Smooth muscle cell (in vitro differentiated cells): ENCODE data around the gene CDON. TPM values are rescaled to one million over a fixed set of nuclear protein-coding genes. Genes with fewer than 3 reads are reported as not detected.

Experiments
- DNase-seq: peaks from one replicate; lab custom pipeline; 2025; ENCODE audit not compliant: unreplicated experiment; lab: John Stamatoyannopoulos, UW
- H2AFZ ChIP-seq: fragments of 200-600 bp; sonication (generic); 2 replicates; pipeline ENCODE4 v1.6.0; 2016; ENCODE audit warnings: antibody characterized with exemption, low read depth, mild to moderate bottlenecking
- H3F3A ChIP-seq: fragments of 200-600 bp; sonication (generic); 2 replicates; pipeline ENCODE4 v1.6.0; 2017; ENCODE audit warnings: antibody characterized with exemption, low read depth
- H3K27ac ChIP-seq: fragments of 200-600 bp; sonication (generic); 2 replicates; pipeline ENCODE4 v1.5.1; 2016; ENCODE audit warnings: low read depth, mild to moderate bottlenecking
- H3K27me3 ChIP-seq: fragments of 200-600 bp; sonication (generic); 2 replicates; pipeline ENCODE4 v1.6.1; 2016; ENCODE audit warnings: low read depth, mild to moderate bottlenecking
- H3K36me3 ChIP-seq: fragments of 200-600 bp; sonication (generic); 2 replicates; pipeline ENCODE4 v1.5.1; 2016; ENCODE audit warnings: low read depth
- H3K4me1 ChIP-seq: fragments of 200-600 bp; sonication (generic); 2 replicates; pipeline ENCODE4 v1.5.1; 2016; ENCODE audit warnings: low read depth
- H3K4me2 ChIP-seq: fragments of 200-600 bp; sonication (generic); 2 replicates; pipeline ENCODE4 v1.6.0; 2016; ENCODE audit warnings: mild to moderate bottlenecking
- H3K4me3 ChIP-seq: fragments of 200-600 bp; sonication (generic); 2 replicates; pipeline ENCODE4 v1.5.1; 2016; ENCODE audit warnings: mild to moderate bottlenecking
- H3K79me2 ChIP-seq: fragments of 200-600 bp; sonication (generic); 2 replicates; pipeline ENCODE4 v1.6.0; 2016; ENCODE audit warnings: low read depth, mild to moderate bottlenecking
- H3K9ac ChIP-seq: fragments of 200-600 bp; sonication (generic); 2 replicates; pipeline ENCODE4 v1.6.0; 2016; ENCODE audit warnings: low read depth
- H3K9me3 ChIP-seq: fragments of 200-600 bp; sonication (generic); replicated peaks from 2 replicates; pipeline ENCODE4 v1.5.1; 2016; ENCODE audit warnings: low read depth
- H4K20me1 ChIP-seq: fragments of 200-600 bp; sonication (generic); 2 replicates; pipeline ENCODE4 v1.6.0; 2016; ENCODE audit warnings: low read depth
- CTCF ChIP-seq: fragments of 200-600 bp; sonication (generic); IDR thresholded peaks from 2 replicates; pipeline ENCODE4 v1.5.1; 2017; ENCODE audit warnings: borderline replicate concordance, mild to moderate bottlenecking, antibody characterized with exemption; ENCODE audit not compliant: insufficient read depth, poor library complexity, severe bottlenecking
- WGBS: methylation state at CpG from one replicate; pipeline ENCODE4 v1.1.7; 2016; ENCODE audit warnings: low lambda C conversion rate; 5-methylcytosine and 5-hydroxymethylcytosine counted together
- polyA plus RNA-seq: library from polyadenylated mRNA; unstranded; fragments of >200 nt; fragmentation: Nextera tagmentation; extraction: Ambion mirVana; gene quantifications from 2 replicates; pipeline ENCODE4 v1.2.1, GENCODE V29; 2016
- total RNA-seq: library from RNA; depleted of rRNA; stranded (reverse); fragments of >200 nt; gene quantifications from 2 replicates; pipeline ENCODE4 v1.2.3, GENCODE V29; 2014

The CDON gene
- total and polyA plus RNA-seq, 2 experiments from 2014 or later, result 1.6 to 14.8 TPM

DNA sequence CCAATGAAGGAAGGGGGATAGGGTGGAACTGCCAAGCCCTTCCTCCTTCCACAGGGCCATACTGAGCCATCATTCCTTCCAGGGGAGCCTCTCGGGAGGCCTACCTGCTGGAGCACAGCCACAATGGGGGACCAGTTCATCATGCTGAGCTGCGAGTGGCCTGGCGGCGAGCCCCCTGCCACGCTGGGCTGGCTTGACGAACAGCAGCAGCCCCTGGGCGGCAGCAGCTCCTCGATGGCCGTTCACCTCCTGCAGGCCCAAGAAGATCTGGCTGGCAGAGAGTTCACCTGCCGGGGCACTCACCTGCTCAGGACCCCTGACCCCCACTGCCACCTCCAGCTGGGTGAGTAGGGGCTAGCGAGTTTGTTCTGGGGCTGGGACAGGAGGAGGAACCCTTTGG lies 110.9 kb downstream of the CDON start:
- no peak for DNase-seq
- Histone ChIP-seq H3K36me3 (no peaks in the 10 kb centered on the region), H3K4me2 (no peak overlapping the region), H3K9ac (no peak overlapping the region), H3F3A (no peaks in the 10 kb centered on the region), H3K9me3 (no peaks in the 10 kb centered on the region), H4K20me1 (no peaks in the 10 kb centered on the region), H3K27ac (no peak overlapping the region), H3K79me2 (no peaks in the 10 kb centered on the region), H3K4me3 (no peak overlapping the region), H3K4me1 (no peaks in the 10 kb centered on the region), H2AFZ (no peak overlapping the region), H3K27me3 (no peaks in the 10 kb centered on the region)
- 82% methylated on average over 11 of the region's 11 CpGs for WGBS
- no peak for TF ChIP-seq CTCF

- Histone ChIP-seq H3K79me2 (no peaks in the 10 kb centered on the region), H3K27ac (no peak overlapping the region), H3F3A (no peaks in the 10 kb centered on the region), H3K4me1 (no peaks in the 10 kb centered on the region), H2AFZ (no peak overlapping the region), H3K9me3 (no peaks in the 10 kb centered on the region), H3K4me3 (no peak overlapping the region), H3K4me2 (no peak overlapping the region), H3K27me3 (no peaks in the 10 kb centered on the region), H4K20me1 (no peaks in the 10 kb centered on the region), H3K9ac (no peak overlapping the region), H3K36me3 (no peaks in the 10 kb centered on the region)
- WGBS, result 89% methylated on average over 15 of the region's 15 CpGs
- TF ChIP-seq CTCF, result no peak
- DNase-seq, result no peak
Measured at GRCh38 chr11:125950696-125951651, 111.7 kb downstream of the CDON start.

DNA sequence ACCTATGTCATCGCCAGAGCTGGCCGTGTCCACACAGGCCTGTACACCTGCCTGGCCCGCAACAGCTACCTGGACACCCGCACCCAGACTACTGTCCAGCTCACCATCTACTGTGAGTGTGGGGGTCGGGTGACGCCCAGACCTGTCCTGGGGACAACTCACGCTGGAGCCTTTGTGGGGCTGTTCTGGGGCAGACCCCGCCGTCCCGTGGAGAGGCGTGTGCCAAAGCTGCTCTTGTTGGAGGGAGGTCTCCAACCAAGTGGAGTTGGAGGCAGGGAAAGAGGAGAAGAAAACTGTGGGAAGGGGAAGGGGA lies 112.5 kb downstream of the CDON start:
- H2AFZ ChIP-seq, result no peak overlapping the region
- H3K27me3 ChIP-seq, result no peaks in the 10 kb centered on the region
- no peak for TF ChIP-seq CTCF
- H3K4me1 ChIP-seq, result no peaks in the 10 kb centered on the region
- H3K27ac ChIP-seq, result no peak overlapping the region
- H3K36me3 ChIP-seq, result no peaks in the 10 kb centered on the region
- no peaks in the 10 kb centered on the region for H4K20me1 ChIP-seq
- H3K79me2 ChIP-seq, result no peaks in the 10 kb centered on the region
- 94% methylated on average over 11 of the region's 11 CpGs for WGBS
- H3K9ac ChIP-seq, result no peak overlapping the region
- no peak overlapping the region for H3K4me2 ChIP-seq
- H3F3A ChIP-seq, result no peaks in the 10 kb centered on the region
- H3K4me3 ChIP-seq, result no peak overlapping the region
- DNase-seq, result no peak
- no peaks in the 10 kb centered on the region for H3K9me3 ChIP-seq
